GM10266 (cell line): ENCODE data around the gene TM2D1.

Experiments
- DNase-seq: peaks from one replicate; pipeline ENCODE4 v3.0.0; 2012; ENCODE audit errors: extremely low spot score
- CTCF ChIP-seq: IDR thresholded peaks from 2 replicates; pipeline ENCODE4 v1.5.1; 2012; ENCODE audit warnings: mild to moderate bottlenecking, low read depth; ENCODE audit not compliant: control insufficient read depth, insufficient read depth; ENCODE audit errors: missing control alignments

Gene TM2D1

GRCh38 chr1:61640531-61641530, 84.1 kb downstream of the TM2D1 start:
- TF ChIP-seq CTCF, result no peak
- no peak for DNase-seq

GRCh38 chr1:61639608-61640336, 85.2 kb downstream of the TM2D1 start:
- DNase-seq, result no peak
- TF ChIP-seq CTCF, result no peak

- no peak for DNase-seq
- no peak for TF ChIP-seq CTCF
These were observed 85.9 kb downstream of the TM2D1 start for GRCh38 chr1:61638911-61639605.

- DNase-seq, result no peak
- no peak for TF ChIP-seq CTCF
These were observed 86.6 kb downstream of the TM2D1 start for GRCh38 chr1:61638296-61638695.

- TF ChIP-seq CTCF, result no peak
- DNase-seq, result no peak
These were observed 87.5 kb downstream of the TM2D1 start for GRCh38 chr1:61637470-61637869.

- DNase-seq, result no peak
- no peak for TF ChIP-seq CTCF
These were observed 88.1 kb downstream of the TM2D1 start for GRCh38 chr1:61636814-61637213.
